ENCODE results near the gene DDX4.
"Not testable (repeated sequence)": the region's sequence is repeated elsewhere in the genome, so short reads cannot be mapped to it uniquely, and the experiment has no call there.

Gene DDX4

DNA sequence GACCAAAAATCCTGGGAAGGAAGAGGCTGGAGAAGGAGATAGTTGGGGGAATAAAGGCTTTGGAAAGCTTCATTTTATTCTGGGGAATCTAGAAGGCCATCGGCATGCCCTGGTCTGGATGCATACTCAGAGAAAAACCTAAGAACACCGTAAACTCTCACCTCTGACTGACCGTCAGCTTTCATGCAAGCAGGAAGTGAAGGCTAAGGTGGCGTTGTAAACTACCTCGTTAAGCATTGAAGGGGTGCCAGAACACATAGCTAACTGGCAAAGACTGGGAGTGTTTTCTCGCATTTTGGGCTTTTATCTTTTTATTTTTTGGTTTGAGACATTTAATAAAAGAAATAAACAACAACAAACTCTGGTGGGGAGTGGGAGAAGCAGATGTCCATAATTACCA lies 23.1 kb upstream of the DDX4 start:
- Histone ChIP-seq H3K4me3 (no peak overlapping the region), H3K4me1 (peaks cover 14 to 22% (median 17%) of the 10 kb centered on the region in 10 experiments), H3K36me3 (peaks cover 0 to under 1% (median 0%) of the 10 kb centered on the region in 11 experiments; a peak in 1 of 22 replicates), H3K27me3 (no peaks in the 10 kb centered on the region), H3K9me3 (replicated peaks in 1 of 11) (peaks cover 0 to 20% (median 11%) of the 10 kb centered on the region in 11 experiments; a peak in 9 of 22 replicates), H3K27ac (no peak overlapping the region), H3K4me2 (no peak overlapping the region), H3K9ac (no peak overlapping the region), H4K20me1 (no peaks in the 10 kb centered on the region)
- TF ChIP-seq Cebpa-rat (IDR thresholded peaks at IDR 0.05) = no peak

DNA sequence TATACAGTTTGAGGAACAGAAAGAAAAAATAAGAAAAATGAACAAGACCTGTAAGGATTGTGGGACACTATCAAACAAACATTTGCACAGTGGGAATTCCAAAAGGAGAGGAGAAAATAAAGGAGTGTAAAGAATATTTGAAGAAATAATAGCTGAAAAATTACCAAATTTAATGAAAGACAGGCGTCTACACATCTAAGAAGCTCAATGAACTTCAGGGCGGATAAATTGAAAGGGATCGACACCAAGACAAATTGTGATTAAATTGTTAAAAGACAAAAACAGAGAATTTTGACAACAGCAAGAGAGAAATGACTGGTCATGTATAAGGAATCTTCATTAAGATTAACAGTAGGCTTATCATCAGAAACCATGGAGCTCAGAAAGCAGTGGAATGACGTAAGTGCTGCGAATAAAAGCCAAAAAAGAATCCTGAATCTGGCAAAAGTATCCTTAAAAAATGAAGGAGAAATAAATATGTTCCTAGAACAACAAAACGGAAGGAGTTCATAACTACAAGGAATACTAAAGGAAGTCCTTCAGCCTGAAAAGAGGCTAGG lies 22.3 kb upstream of the DDX4 start:
- no peaks in the 10 kb centered on the region for H3K27me3 ChIP-seq
- TF ChIP-seq Cebpa-rat (IDR thresholded peaks at IDR 0.05) = no peak
- peaks cover 0 to 20% (median 11%) of the 10 kb centered on the region in 11 experiments; a peak in 9 of 22 replicates for H3K9me3 ChIP-seq (replicated peaks in 1 of 11)
- no peaks in the 10 kb centered on the region for H4K20me1 ChIP-seq
- no peak overlapping the region for H3K9ac ChIP-seq
- no peak overlapping the region for H3K4me2 ChIP-seq
- no peak overlapping the region for H3K4me3 ChIP-seq
- no peak overlapping the region for H3K27ac ChIP-seq
- H3K4me1 ChIP-seq = peaks cover 14 to 18% (median 17%) of the 10 kb centered on the region in 10 experiments
- H3K36me3 ChIP-seq = no peaks in the 10 kb centered on the region

DNA sequence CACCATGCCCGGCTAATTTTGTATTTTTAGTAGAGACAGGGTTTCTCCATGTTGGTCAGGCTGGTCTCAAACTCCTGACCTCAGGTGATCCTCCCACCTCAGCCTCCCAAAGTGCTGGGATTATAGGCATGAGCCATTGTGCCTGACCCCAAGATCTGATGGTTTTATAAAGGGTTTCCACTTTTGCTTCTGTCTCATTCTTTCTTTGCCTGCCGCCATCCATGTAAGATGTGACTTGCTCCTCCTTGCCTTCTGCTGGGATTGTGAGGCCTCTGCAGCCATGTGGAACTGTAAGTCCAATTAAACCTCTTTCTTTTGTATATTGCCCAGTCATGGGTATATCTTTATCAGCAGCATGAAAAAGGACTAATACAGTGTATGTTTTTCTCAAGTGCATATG lies 18.8 kb upstream of the DDX4 start:
- not testable (repeated sequence) for H3K27me3 ChIP-seq, H3K36me3 ChIP-seq, H3K27ac ChIP-seq, H3K4me1 ChIP-seq, H3K4me2 ChIP-seq, H3K9ac ChIP-seq, H3K4me3 ChIP-seq, H4K20me1 ChIP-seq
- peaks cover 0 to 20% (median 11%) of the 10 kb centered on the region in 11 experiments; a peak in 9 of 22 replicates for H3K9me3 ChIP-seq (replicated peaks in 1 of 11)

DNA sequence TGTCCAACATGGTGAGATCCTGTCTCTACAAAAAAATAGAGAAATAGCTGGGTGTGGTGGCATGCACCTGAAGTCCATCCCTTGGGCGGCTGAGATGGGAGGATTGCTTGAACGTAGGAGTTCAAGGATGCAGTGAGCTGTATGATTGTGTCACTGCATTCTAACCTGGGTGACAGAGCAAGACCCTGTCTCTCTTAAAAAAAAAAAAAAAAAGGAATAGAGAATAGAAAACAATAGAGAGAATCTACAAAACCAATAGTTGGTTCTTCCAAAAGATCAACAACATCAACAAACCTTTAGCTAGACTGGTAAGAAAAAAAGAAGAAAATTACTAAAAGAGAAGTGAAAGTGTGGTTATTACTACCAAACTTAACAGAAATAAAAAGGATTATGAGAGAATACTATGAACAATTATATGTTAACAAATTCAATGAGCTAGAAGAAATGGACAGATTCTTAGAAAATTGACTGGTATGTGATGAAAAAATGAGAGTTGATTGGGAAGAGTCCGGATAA lies 17.6 kb upstream of the DDX4 start:
- no peak for TF ChIP-seq Cebpa-rat (IDR thresholded peaks at IDR 0.05)
- H3K36me3 ChIP-seq = no peaks in the 10 kb centered on the region
- H3K4me1 ChIP-seq = 0 out of 20 replicates have a peak, but pooled peaks cover 0 to 5% (median 0%) of the 10 kb centered on the region in 10 experiments
- H3K27ac ChIP-seq = no peak overlapping the region
- H3K9me3 ChIP-seq (replicated peaks in 1 of 11) = peaks cover 0 to 20% (median 11%) of the 10 kb centered on the region in 11 experiments; a peak in 9 of 22 replicates
- no peak overlapping the region for H3K9ac ChIP-seq
- H3K4me2 ChIP-seq = no peak overlapping the region
- H4K20me1 ChIP-seq = no peaks in the 10 kb centered on the region
- no peak overlapping the region for H3K4me3 ChIP-seq
- no peaks in the 10 kb centered on the region for H3K27me3 ChIP-seq

DNA sequence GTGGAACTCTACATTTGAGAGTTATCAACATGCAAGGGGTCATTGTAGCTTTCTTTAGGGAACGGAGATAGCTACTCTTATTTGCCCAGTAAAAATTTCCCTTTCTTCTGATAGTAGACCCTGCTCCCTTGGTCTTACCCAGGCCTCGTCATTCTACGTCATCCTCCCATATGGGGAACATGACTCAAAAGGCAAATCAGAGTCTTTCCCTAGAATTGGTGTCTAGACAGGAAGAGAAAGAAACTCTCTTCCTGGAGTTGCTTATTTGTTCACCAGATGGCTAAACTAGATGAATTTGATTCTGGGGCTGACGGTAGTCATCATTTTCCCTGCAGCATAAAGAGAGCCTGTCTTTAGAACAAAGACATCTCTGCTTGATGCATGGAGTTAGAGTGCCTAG lies 13.6 kb upstream of the DDX4 start:
- Histone ChIP-seq H3K4me1 (0 out of 20 replicates have a peak, but pooled peaks cover 0 to 5% (median 0%) of the 10 kb centered on the region in 10 experiments), H3K36me3 (no peaks in the 10 kb centered on the region), H3K9ac (no peak overlapping the region), H4K20me1 (no peaks in the 10 kb centered on the region), H3K4me2 (no peak overlapping the region), H3K9me3 (replicated peaks in 1 of 11) (peaks cover 0 to 3% (median 1%) of the 10 kb centered on the region in 11 experiments; a peak in 4 of 22 replicates), H3K27ac (no peak overlapping the region), H3K27me3 (no peaks in the 10 kb centered on the region), H3K4me3 (no peak overlapping the region)
- no peak for TF ChIP-seq Cebpa-rat (IDR thresholded peaks at IDR 0.05)

DNA sequence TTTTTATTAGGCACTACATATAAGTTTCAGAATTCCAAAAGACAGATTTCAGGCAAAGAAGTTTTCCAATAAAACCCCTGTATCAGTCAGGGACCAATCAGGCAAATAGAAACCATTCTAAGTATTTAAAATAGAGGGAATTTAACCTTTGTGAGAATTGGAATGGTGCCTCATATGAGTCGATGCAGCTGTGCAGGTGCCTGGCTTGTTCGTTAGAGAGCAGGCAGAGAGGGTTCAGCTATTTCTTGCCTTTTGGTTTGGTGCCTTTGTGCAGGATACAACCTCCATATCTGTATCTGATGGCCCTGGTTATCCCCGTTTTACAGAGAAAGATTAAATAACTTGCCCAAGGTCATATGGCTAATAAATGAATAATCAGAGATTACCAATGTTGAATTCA lies 6.0 kb upstream of the DDX4 start:
- Histone ChIP-seq H3K27me3 (no peaks in the 10 kb centered on the region), H3K4me1 (no peaks in the 10 kb centered on the region), H3K36me3 (no peaks in the 10 kb centered on the region), H3K4me2 (no peak overlapping the region), H4K20me1 (no peaks in the 10 kb centered on the region), H3K4me3 (no peak overlapping the region), H3K9ac (no peak overlapping the region), H3K9me3 (replicated peaks in 1 of 11) (peaks cover 0 to 6% (median 5%) of the 10 kb centered on the region in 11 experiments; a peak in 10 of 22 replicates), H3K27ac (no peak overlapping the region)
- TF ChIP-seq Cebpa-rat (IDR thresholded peaks at IDR 0.05) = no peak

DNA sequence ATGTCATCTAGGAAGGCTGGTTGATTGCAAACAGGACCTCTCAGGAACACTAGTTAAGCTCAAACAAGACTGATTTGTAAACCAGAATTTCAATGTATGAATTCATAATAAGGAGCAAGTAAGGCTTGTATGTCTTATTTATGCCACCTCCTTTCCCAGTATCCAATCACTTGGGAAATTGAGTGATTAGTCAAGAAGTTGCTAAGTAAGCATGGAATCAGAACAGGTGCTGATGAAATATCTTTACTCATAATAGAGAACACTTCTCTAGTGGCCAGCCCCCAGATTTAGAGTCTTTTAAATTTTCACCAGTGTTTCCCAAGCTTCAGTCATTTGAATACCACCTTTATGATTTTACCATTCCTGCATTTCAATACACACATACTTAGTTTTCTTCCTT lies 5.3 kb upstream of the DDX4 start:
- no peak overlapping the region for H3K4me2 ChIP-seq
- no peak for TF ChIP-seq Cebpa-rat (IDR thresholded peaks at IDR 0.05)
- no peak overlapping the region for H3K27ac ChIP-seq
- no peaks in the 10 kb centered on the region for H3K4me1 ChIP-seq
- H3K4me3 ChIP-seq = no peak overlapping the region
- H3K9ac ChIP-seq = no peak overlapping the region
- H3K9me3 ChIP-seq (replicated peaks in 1 of 11) = peaks cover 3 to 13% (median 12%) of the 10 kb centered on the region in 11 experiments; a peak in 19 of 22 replicates
- no peaks in the 10 kb centered on the region for H3K27me3 ChIP-seq
- no peaks in the 10 kb centered on the region for H3K36me3 ChIP-seq
- no peaks in the 10 kb centered on the region for H4K20me1 ChIP-seq

DNA sequence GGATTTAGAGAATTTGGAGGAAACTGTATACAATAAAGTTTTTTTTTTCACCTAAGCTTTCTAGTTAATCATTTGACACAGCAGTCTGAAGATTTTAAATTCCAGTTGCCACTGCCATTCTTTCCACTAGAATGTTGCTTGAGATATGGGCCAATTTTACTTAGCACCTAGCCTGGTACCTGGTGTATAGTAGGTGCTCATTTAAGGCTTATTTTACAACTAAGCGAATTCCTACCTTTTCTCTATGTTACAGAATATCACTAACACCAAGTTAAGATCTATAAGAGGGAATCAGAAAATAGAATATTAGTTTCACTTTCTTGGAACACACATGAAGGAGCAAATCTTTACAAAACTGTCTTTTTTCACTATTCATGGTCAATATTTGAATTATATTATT lies 3.2 kb upstream of the DDX4 start:
- no peak overlapping the region for H3K27ac ChIP-seq
- H3K27me3 ChIP-seq = no peaks in the 10 kb centered on the region
- H3K4me3 ChIP-seq = no peak overlapping the region
- H3K9ac ChIP-seq = no peak overlapping the region
- no peaks in the 10 kb centered on the region for H4K20me1 ChIP-seq
- no peak overlapping the region for H3K4me2 ChIP-seq
- H3K9me3 ChIP-seq (replicated peaks in 1 of 11) = peaks cover 9 to 20% (median 18%) of the 10 kb centered on the region in 11 experiments; a peak in 20 of 22 replicates
- H3K36me3 ChIP-seq = no peaks in the 10 kb centered on the region
- no peak for TF ChIP-seq Cebpa-rat (IDR thresholded peaks at IDR 0.05)
- H3K4me1 ChIP-seq = no peaks in the 10 kb centered on the region

DNA sequence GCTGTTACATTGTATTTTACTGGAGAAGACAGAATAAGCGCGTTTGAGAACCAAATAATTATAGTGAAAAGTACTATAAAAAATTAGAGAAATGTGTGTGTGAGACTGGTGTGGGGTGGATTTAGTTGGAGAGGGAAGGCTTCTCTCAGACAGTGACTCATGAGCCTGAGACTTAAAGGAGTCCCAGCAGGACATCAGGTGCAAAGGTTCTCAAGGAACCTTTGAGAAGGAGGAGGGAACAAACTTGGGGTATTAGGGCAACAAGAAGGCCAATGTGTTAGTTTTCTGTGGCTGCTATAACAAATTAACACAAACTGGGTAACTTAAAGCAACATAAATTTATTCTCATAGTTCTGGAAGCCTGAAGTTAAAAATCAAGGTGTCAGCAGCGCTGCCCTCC lies 4.9 kb downstream of the DDX4 start:
- TF ChIP-seq Cebpa-rat (IDR thresholded peaks at IDR 0.05) = no peak
- Histone ChIP-seq H3K4me2 (no peak overlapping the region), H3K36me3 (no peaks in the 10 kb centered on the region), H3K9ac (no peak overlapping the region), H3K27ac (no peak overlapping the region), H3K9me3 (replicated peaks in 1 of 11) (peaks cover 3 to 6% (median 5%) of the 10 kb centered on the region in 11 experiments; a peak in 19 of 22 replicates), H3K4me3 (no peak overlapping the region), H4K20me1 (no peaks in the 10 kb centered on the region), H3K4me1 (no peaks in the 10 kb centered on the region), H3K27me3 (no peaks in the 10 kb centered on the region)

DNA sequence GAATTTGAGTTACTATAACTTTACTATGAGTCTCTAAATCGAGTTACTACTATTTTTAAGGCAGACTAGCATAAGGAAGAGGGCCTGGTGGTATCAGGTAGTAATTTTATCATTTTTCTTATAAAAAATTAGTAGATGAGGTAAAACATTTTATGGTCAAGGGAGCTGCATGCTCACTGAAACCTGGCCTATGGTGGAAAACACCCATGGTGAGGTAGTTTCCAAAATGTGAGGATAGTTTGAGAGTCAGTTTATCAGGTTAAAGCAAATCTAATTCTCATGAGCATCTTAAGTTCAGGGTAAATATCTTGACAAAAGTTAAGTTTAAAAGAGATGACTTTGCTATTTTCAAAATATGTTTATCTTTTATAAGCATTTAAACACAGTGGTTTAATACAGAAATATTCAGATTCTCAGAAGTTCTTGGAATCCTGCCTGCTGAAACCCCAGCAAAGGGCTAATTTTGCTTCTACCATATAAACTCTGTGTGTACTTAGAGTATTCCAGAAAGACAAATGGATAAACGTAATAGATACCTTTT lies 10.0 kb downstream of the DDX4 start:
- no peak for TF ChIP-seq Cebpa-rat (IDR thresholded peaks at IDR 0.05)
- Histone ChIP-seq H3K9me3 (replicated peaks in 1 of 11) (no peaks in the 10 kb centered on the region), H3K27ac (no peak overlapping the region), H4K20me1 (no peaks in the 10 kb centered on the region), H3K9ac (no peak overlapping the region), H3K4me1 (no peaks in the 10 kb centered on the region), H3K27me3 (no peaks in the 10 kb centered on the region), H3K4me3 (no peak overlapping the region), H3K36me3 (no peaks in the 10 kb centered on the region), H3K4me2 (no peak overlapping the region)
